DMS 273 treated with DMSO at 0.1 percent for 48 hours (cell line): ENCODE data around the gene TRABD2B.

Source experiments
- DNase-seq: peaks from one replicate; lab custom pipeline; 2025; lab: John Stamatoyannopoulos, UW

The TRABD2B gene

GRCh38 chr1:47725000-47725473 lies 272.1 kb downstream of the TRABD2B start:
- no peak for DNase-seq

GRCh38 chr1:47724432-47724999 lies 272.7 kb downstream of the TRABD2B start:
- no peak for DNase-seq

GRCh38 chr1:47722909-47723580 lies 274.1 kb downstream of the TRABD2B start:
- no peak for DNase-seq

- DNase-seq: no peak
Observed at GRCh38 chr1:47722101-47722500, 275.1 kb downstream of the TRABD2B start.

- DNase-seq: no peak
Observed at GRCh38 chr1:47720111-47720510, 277.1 kb downstream of the TRABD2B start.

- no peak for DNase-seq
Observed at GRCh38 chr1:47717341-47717740, 279.8 kb downstream of the TRABD2B start.

- no peak for DNase-seq
Observed at GRCh38 chr1:47713975-47714767, 283.0 kb downstream of the TRABD2B start.

- no peak for DNase-seq
Observed at GRCh38 chr1:47713333-47713953, 283.7 kb downstream of the TRABD2B start.

- DNase-seq: no peak
Observed at GRCh38 chr1:47712596-47713299, 284.4 kb downstream of the TRABD2B start.

GRCh38 chr1:47711848-47712492 lies 285.2 kb downstream of the TRABD2B start:
- DNase-seq: no peak

- no peak for DNase-seq
Observed at GRCh38 chr1:47711184-47711847, 285.9 kb downstream of the TRABD2B start.
